Left renal pelvis (tissue), 4 donors: Measurements from ENCODE around the gene NBDY. TPM values are rescaled to one million over a fixed set of nuclear protein-coding genes. Genes with fewer than 3 reads are reported as not detected.

ENCODE experiments used
- DNase-seq, 4 donors: peaks; one replicate each; pipeline ENCODE4 v3.0.0-alpha.2; 2013; ENCODE audit warnings: low read depth in 4 of 4, low spot score in 3 of 4
- polyA plus RNA-seq, 4 donors: library from polyadenylated mRNA; unstranded; fragments of 120-200 nt; gene quantifications; one replicate each; pipeline ENCODE4 v1.2.1, GENCODE V29; 2013; ENCODE audit not compliant: insufficient read length in 4 of 4

Gene NBDY
- polyA plus RNA-seq, 4 donors: 76.9 to 106 (median 101) TPM

GRCh38 chrX:56784666-56785065, 55.6 kb downstream of the NBDY start:
- DNase-seq: no peak

DNA sequence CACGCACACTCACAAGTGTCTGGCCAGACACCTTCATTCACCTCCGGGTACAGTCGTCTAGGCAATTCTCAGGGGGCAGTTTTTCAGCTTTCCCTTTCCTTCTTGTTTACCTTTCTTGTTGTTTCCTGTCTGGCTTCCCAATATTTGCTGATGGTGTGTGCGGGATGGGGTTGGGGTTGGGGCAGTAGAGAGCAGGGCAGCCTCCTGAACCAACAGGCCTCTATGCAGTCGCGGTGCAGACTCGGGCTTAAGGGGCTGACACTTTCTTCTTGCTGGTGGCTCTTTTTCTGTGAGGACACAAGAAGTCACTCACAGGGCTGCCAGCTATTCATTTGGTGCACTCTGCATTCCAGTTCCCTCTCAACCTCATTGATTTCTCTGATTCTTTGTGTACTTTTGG, 56.4 kb downstream of the NBDY start:
- no peak for DNase-seq

DNA sequence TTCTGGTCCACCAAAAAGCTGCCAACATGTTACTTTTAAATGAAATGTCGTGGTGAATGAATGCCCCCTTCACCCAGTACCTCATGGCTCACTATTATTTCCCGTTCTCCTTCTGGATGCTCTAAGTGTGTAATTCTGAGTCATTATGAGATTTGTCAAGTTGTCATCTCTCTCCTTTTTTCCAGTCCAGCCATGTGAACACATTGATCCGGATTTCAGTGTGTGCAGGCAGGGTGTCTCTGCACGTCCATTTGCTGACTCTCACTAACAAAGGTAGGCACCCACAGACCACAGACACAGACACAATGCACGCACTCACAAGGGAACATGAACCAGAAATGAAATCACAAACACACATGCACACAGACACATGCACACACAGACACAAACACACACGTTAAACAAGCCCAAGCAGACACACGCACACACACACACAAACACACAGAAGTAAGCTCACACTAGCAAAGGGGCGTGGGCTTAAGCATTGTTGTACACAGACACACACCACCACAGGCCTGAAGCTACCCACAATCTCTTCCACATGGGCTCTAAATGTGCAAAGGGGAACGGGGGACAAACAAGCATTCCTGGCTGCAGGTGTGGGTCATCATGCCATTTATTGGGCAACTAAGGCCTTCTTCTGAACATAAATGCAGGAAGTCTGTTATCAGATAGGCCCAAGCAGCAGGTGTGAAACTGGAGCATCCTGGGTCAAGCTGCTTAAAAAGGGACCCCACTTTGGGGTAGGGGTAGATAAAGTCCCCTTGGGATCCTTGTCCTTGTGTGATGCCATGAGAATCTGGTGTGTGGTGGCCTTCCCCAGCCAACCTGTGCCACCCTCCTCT, 58.1 kb downstream of the NBDY start:
- no peak for DNase-seq

GRCh38 chrX:56787734-56788152, 58.7 kb downstream of the NBDY start:
- DNase-seq: no peak

DNA sequence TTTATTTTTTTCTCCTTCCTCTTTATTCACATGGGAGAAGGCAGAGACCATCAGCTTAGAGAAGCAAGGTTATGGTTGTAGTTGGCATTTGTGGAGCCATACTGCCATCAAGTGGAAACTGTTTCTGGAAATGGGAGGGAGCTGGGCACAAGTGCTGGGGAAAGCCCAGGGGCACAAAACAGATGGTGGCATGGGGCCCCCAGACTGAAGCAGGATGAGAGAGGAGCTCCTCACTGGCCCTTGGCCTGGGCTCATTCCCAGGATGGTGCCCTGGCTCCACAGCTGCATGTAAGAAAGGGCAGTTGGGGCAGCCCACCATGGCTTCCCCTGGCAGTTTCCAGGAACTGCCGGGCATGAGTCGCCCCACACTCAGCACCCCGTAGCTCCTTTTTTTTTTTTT, 59.2 kb downstream of the NBDY start:
- no peak for DNase-seq

- DNase-seq: no peak
Observed at GRCh38 chrX:56788717-56789122, 59.7 kb downstream of the NBDY start.

GRCh38 chrX:56789518-56790070, 60.6 kb downstream of the NBDY start:
- no peak for DNase-seq

DNA sequence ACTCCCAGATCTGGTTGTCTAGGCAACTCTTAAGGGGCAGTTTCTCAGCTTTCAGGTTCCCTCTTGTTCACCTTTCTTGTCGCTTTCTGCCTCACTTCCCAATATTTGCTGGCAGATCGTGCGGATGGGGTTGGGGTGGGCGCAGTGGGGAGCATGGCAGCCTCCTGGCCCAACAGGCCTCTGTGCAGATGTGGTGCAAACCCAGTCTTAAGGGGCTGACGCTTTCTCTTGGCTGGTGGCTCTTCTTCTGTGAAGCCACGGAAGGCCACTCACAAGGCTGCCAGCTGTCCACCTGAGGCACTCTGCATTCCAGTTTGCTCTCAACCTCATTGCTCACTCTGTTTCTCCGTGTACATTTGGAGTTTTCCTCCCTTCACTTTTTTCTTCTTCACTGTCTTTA, 61.7 kb downstream of the NBDY start:
- DNase-seq: no peak

GRCh38 chrX:56791456-56791855, 62.4 kb downstream of the NBDY start:
- DNase-seq: no peak

DNA sequence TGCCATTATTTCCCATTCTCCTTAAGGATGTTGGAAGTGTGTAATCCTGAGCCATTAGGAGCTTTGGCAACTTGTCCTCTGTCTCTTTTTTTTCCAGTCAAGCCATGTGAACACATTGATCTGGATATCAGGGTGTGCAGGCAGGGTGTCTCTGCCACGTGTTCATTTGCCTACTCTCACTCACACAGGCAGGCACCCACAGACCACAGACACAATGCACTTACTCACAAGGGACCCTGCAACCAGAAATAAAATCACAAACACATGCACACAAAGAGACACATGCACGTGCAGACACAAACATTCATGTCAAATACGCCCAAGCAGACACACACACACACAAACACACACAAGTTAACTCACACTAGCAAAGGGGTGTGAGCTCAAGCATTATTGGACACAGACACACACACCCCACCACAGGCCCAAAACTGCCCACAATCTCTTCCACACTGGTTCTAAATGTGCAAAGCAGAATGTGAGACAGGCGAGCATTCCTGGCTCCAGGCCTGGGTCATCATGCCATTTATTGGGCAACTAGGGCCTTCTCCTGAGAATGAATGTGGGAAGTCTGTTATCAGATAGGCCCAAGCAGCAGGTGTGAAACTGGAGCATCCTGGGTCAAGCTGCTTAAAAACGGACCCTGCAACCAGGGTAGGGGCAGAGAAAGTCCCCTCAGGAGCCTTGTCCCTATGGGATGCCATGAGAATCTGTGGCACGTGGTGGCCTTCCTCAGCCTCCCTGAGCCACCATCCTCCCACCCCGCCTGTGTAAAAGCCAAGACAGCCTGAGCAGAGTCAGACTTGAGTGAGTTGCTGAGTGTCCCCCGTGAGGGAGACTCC, 63.4 kb downstream of the NBDY start:
- DNase-seq: no peak

DNA sequence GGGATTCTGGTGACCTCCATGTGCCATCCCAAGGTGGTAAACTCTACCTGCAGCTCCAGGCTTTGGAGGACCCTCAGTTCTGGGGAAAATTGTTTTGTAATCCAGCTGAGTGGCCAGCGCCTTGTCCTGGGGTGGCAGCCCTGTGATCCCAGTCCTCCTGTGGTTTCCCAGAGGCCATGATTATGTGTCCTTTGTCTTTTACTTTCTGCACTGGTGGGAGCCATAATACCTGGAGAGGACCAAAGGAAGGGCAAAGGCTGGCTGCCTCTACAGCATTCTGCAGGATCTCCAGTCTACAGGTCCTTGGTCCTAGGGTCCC, 64.0 kb downstream of the NBDY start:
- no peak for DNase-seq

GRCh38 chrX:56793521-56794320, 64.7 kb downstream of the NBDY start:
- no peak for DNase-seq

GRCh38 chrX:56794404-56795230, 65.6 kb downstream of the NBDY start:
- DNase-seq: no peak

GRCh38 chrX:56795309-56795868, 66.3 kb downstream of the NBDY start:
- no peak for DNase-seq

- no peak for DNase-seq
Observed at GRCh38 chrX:56796641-56797395, 67.8 kb downstream of the NBDY start.

DNA sequence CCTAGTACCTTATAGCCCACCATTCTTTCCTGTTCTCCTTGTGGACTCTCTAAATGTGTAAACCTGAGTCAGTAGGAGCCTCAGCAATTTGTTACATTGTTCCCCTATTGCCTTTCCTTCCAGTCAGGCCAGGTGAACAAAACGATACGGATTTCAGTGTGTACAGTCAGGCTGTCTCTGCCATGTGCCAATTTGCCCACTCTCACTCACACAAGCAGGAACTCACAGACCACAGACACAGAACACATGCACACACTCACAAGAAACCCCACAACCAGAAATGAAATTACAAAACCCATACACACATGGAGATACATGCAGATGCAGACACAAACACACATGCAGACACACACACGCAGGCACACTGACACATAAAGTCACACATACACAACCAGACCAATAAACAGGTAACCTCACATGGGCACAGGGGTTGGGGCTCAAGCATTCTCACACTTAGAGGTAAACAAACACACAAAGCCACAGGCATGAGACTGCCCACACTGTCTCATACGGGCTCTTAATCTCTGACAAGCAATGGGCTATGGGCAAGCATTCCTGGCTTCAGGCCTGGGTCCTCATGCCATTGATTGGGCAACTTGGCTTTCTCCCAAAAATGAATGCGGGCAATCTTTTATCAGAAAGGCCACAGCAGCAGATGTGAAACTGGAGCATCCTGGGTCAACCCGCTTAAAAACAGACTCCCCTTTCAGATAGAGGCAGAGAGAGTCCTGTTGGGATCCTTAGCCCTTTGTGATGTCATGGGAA, 68.7 kb downstream of the NBDY start:
- DNase-seq: no peak

DNA sequence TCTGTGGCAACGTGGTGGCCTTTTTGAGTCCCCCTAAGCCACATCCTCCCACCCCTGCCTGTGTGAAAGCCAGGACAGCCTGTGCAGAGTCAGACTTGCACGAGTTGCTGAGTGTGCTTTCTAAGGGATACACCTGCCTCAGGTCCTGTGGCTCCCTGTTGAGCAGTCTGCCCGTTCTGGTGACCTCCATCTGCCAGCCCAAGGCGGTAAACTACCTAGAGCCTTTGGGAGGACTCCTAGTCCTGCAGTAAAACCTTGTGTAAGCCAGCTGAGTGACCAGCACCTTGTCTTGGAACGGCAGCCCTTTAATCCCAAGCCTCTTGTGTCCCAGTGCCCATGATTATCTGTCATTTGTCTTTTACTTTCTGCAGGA, 69.3 kb downstream of the NBDY start:
- no peak for DNase-seq
